Right lobe of liver (tissue), 4 donors: Measurements from ENCODE around the gene OTOA.

Experiments used
- POLR2A ChIP-seq: fragments of 450-650 bp; IDR thresholded peaks from one replicate; pipeline ENCODE4 v1.6.1; 2017; ENCODE audit warnings: antibody characterized with exemption, mild to moderate bottlenecking
- TF ChIP-seq, protein P1 (sequence below), 4 donors: fragments of 200-600 bp in 3 of 4; fragments of 450-650 bp in 1 of 4; IDR thresholded peaks; one replicate each; pipeline versions ENCODE4 v1.5.1 to v1.8.0; 2016 to 2022; ENCODE audit warnings: antibody characterized with exemption in 4 of 4, mild to moderate bottlenecking in 2 of 4
- donor health status: DM: no; HTN: no; CAD: no.
- donor health status: DM: no; HTN: no; CAD: no.
- donor health status: DM: no; HTN: yes; CAD: no.

DNA sequence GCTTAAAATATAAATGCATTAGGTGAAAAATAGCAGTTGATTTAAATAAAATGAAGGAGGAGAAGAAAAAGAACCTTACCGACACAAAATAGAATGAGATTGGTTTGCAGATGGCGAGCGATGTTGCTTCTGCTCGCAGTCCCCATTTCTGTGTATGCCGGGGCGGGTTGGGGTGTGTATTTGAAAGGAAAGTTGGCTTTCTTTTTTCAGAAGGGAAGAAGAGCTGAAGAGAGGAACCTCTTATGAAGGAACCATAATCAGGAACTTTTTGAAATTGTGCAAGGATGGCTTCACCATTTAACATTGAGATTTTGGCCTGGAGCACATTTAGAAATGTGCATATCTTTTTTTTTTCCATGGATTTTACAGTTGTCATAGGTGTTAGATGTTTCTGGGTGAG lies 11.3 kb upstream of the OTOA start, which contains the start of gene IGSF6:
- TF ChIP-seq, protein P1, sequence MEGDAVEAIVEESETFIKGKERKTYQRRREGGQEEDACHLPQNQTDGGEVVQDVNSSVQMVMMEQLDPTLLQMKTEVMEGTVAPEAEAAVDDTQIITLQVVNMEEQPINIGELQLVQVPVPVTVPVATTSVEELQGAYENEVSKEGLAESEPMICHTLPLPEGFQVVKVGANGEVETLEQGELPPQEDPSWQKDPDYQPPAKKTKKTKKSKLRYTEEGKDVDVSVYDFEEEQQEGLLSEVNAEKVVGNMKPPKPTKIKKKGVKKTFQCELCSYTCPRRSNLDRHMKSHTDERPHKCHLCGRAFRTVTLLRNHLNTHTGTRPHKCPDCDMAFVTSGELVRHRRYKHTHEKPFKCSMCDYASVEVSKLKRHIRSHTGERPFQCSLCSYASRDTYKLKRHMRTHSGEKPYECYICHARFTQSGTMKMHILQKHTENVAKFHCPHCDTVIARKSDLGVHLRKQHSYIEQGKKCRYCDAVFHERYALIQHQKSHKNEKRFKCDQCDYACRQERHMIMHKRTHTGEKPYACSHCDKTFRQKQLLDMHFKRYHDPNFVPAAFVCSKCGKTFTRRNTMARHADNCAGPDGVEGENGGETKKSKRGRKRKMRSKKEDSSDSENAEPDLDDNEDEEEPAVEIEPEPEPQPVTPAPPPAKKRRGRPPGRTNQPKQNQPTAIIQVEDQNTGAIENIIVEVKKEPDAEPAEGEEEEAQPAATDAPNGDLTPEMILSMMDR (IDR thresholded peaks at IDR 0.05): no peak
- TF ChIP-seq POLR2A: peak; percentile 33
